HCT116 (cell line): Measurements from ENCODE around the gene GPR31. TPM values are rescaled to one million over a fixed set of nuclear protein-coding genes. Genes with fewer than 3 reads are reported as not detected.
"Not testable (repeated sequence)": the region's sequence is repeated elsewhere in the genome, so short reads cannot be mapped to it uniquely, and the experiment has no call there.

ENCODE experiments used
- ATAC-seq: fragments of 200-7000 bp; cut with Tn5 transposase; 2 replicates; pipeline ENCODE4 v1.9.1; 2020; ENCODE audit warnings: mild to moderate bottlenecking, moderate library complexity
- BruUV-seq: library from RNA; stranded (reverse); fragments of 400-500 nt; replicated peaks from 2 replicates; lab custom pipeline; 2021; lab: Mats Ljungman, UMichigan
- CTCF ChIA-PET: fragments of 300-600 bp; sonication (Branson Sonifier 250); formaldehyde crosslinking; loops from one replicate; lab custom pipeline; 2021; ENCODE audit warnings: antibody characterized with exemption; lab: Charles Lee
- POLR2A ChIA-PET: fragments of 300-600, 350-600 bp; sonication (Branson Sonifier 250); formaldehyde crosslinking; loops from one replicate; lab custom pipeline; 2021; ENCODE audit warnings: antibody characterized with exemption; lab: Charles Lee
- RAD21 ChIA-PET, 2 experiments: fragments of 300-600 bp; sonication (Branson Sonifier 250); formaldehyde crosslinking; loops; one replicate each; lab custom pipeline; 2023; ENCODE audit warnings: low total read pairs in 2 of 2; ENCODE audit not compliant: uncharacterized antibody in 2 of 2, unreplicated experiment in 2 of 2, low non-redundant PET in 1 of 2; lab: Charles Lee
- DNase-seq: peaks from one replicate; pipeline ENCODE4 v3.0.0-alpha.2; 2010; ENCODE audit warnings: low read depth, low spot score
- H2AFZ ChIP-seq: fragments of 200-600 bp; shearing (Covaris generic), sonication (generic); 2 replicates; pipeline ENCODE4 v1.6.1; 2017; ENCODE audit warnings: low read depth, mixed run types, mixed read lengths, antibody characterized with exemption, low read length; ENCODE audit not compliant: poor library complexity, severe bottlenecking
- H3K27ac ChIP-seq: 2 replicates; pipeline ENCODE4 v1.5.1; 2012; ENCODE audit warnings: low read depth, low read length
- H3K27me3 ChIP-seq: fragments of 200-600 bp; sonication (generic); 2 replicates; pipeline ENCODE4 v1.6.1; 2016; ENCODE audit warnings: mixed run types, low read length, mixed read lengths; ENCODE audit not compliant: insufficient read depth
- H3K36me3 ChIP-seq, 2 experiments: fragments of 200-500 bp in 1 of 2; fragments of 200-600 bp in 1 of 2; sonication (Bioruptor generic) in 1 of 2; sonication (generic) in 1 of 2; 2 replicates each; pipeline versions ENCODE4 v1.5.1 to v1.6.1; 2014 to 2016; ENCODE audit warnings: low read length in 2 of 2, inconsistent platforms in 1 of 2, mixed read lengths in 1 of 2, mixed run types in 1 of 2; ENCODE audit not compliant: insufficient read depth in 2 of 2, control insufficient read depth in 1 of 2
- H3K4me1 ChIP-seq, 2 experiments: fragments of 200-600 bp in 1 of 2; sonication (generic) in 1 of 2; 2 replicates each; pipeline versions ENCODE4 v1.5.1 to v1.6.1; 2012 to 2017; ENCODE audit warnings: low read length in 2 of 2, inconsistent platforms in 1 of 2, mild to moderate bottlenecking in 1 of 2, mixed read lengths in 1 of 2, mixed run types in 1 of 2, moderate library complexity in 1 of 2; ENCODE audit not compliant: insufficient read depth in 2 of 2, control insufficient read depth in 1 of 2
- H3K4me2 ChIP-seq: fragments of 200-600 bp; sonication (generic); 2 replicates; pipeline ENCODE4 v1.6.1; 2017; ENCODE audit warnings: mixed run types, low read length, mixed read lengths
- H3K4me3 ChIP-seq, 2 experiments: fragments of 200-600 bp in 1 of 2; sonication (generic) in 1 of 2; replicated peaks in 1 of 2; 2 replicates each; pipeline ENCODE4 v1.5.1; 2011 to 2016; ENCODE audit warnings: low read length in 2 of 2, control low read depth in 1 of 2, low read depth in 1 of 2, mild to moderate bottlenecking in 1 of 2, mixed read lengths in 1 of 2, mixed run types in 1 of 2
- H3K79me2 ChIP-seq: fragments of 200-600 bp; sonication (generic); 2 replicates; pipeline ENCODE4 v1.6.1; 2017; ENCODE audit warnings: mild to moderate bottlenecking, mixed run types, low read length, moderate library complexity, mixed read lengths; ENCODE audit not compliant: insufficient read depth
- H3K9ac ChIP-seq: fragments of 200-600 bp; sonication (generic); 2 replicates; pipeline ENCODE4 v1.6.1; 2016; ENCODE audit warnings: low read length, mixed read lengths
- H3K9me2 ChIP-seq: fragments of 200-600 bp; sonication (generic), shearing (Covaris generic); 2 replicates; pipeline ENCODE4 v1.6.1; 2017; ENCODE audit warnings: mixed run types, mild to moderate bottlenecking, moderate library complexity; ENCODE audit not compliant: insufficient read depth
- H3K9me3 ChIP-seq, 2 experiments: fragments of 200-500 bp in 1 of 2; fragments of 200-600 bp in 1 of 2; sonication (Bioruptor generic) in 1 of 2; sonication (generic) in 1 of 2; 2 replicates each; pipeline ENCODE4 v1.6.1; 2014 to 2017; ENCODE audit warnings: low read length in 2 of 2, mixed read lengths in 2 of 2, inconsistent platforms in 1 of 2, low read depth in 1 of 2, mild to moderate bottlenecking in 1 of 2, mixed run types in 1 of 2, moderate library complexity in 1 of 2; ENCODE audit not compliant: control insufficient read depth in 1 of 2, insufficient read depth in 1 of 2
- H4K20me1 ChIP-seq: fragments of 200-600 bp; sonication (generic), shearing (Covaris generic); 2 replicates; pipeline ENCODE4 v1.6.1; 2017; ENCODE audit warnings: mixed run types, mild to moderate bottlenecking, moderate library complexity; ENCODE audit not compliant: insufficient read depth
- CTCF ChIP-seq, 3 experiments: fragments of 200-600 bp in 1 of 3; sonication (generic) in 1 of 3; IDR thresholded peaks in 2 of 3; conservative IDR thresholded peaks in 1 of 3; 2 replicates each; pipeline ENCODE4 v1.5.1; 2012 to 2017; ENCODE audit warnings: low read depth in 2 of 3, low read length in 2 of 3, antibody characterized with exemption in 1 of 3, borderline replicate concordance in 1 of 3, control low read depth in 1 of 3, mild to moderate bottlenecking in 1 of 3, mixed read lengths in 1 of 3, mixed run types in 1 of 3, moderate library complexity in 1 of 3; ENCODE audit not compliant: insufficient read depth in 1 of 3
- intact Hi-C: fragments of 100-400 bp; cut with micrococcal nuclease; formaldehyde crosslinking; loops from 2 replicates; pipeline ENCODE4 v1.10.0; 2022
- total RNA-seq: library from RNA; stranded (reverse); gene quantifications from one replicate; pipeline ENCODE4 v1.2.1, GENCODE V29; 2021; ENCODE audit not compliant: unreplicated experiment

GPR31 gene
- total RNA-seq, 1 experiment from 2014 or later: not detected

- peak; percentile 93 for ATAC-seq
- H3K9me2 ChIP-seq, POLR2A ChIA-PET, H3K27me3 ChIP-seq, H3K27ac ChIP-seq, H3K9ac ChIP-seq, DNase-seq, CTCF ChIA-PET, RAD21 ChIA-PET, BruUV-seq, H3K4me3 ChIP-seq, H3K79me2 ChIP-seq, H3K4me2 ChIP-seq, H3K36me3 ChIP-seq, H4K20me1 ChIP-seq, H3K4me1 ChIP-seq, H2AFZ ChIP-seq, H3K9me3 ChIP-seq: not testable (repeated sequence)
- TF ChIP-seq CTCF (IDR thresholded peaks at IDR 0.05 in 2 of 3, conservative IDR thresholded peaks at IDR 0.05 in 1 of 3; ENCODE audit: borderline replicate concordance in 1 of 3, insufficient read depth in 1 of 3, low read depth in 2 of 3, low read length in 2 of 3): peak in 1 of 3 experiments; percentile 21; a peak in 1 of 6 replicates
- intact Hi-C loops: loop anchor here (10.0 kb wide), 1 partner anchor 102 kb away; no protein-coding TSS in a partner anchor
These were observed 25.1 kb upstream of the GPR31 start for GRCh38 chr6:167182913-167183314.

- intact Hi-C loops: loop anchor here (10.0 kb wide), 1 partner anchor 103 kb away; no protein-coding TSS in a partner anchor
These were observed 23.6 kb upstream of the GPR31 start for GRCh38 chr6:167181351-167181750.

GRCh38 chr6:167180086-167180485 is 22.3 kb upstream of the GPR31 start:
- H3K36me3 ChIP-seq, H3K4me2 ChIP-seq, POLR2A ChIA-PET, H3K27me3 ChIP-seq, H2AFZ ChIP-seq, H3K4me1 ChIP-seq, BruUV-seq, CTCF ChIA-PET, H3K9ac ChIP-seq, H3K27ac ChIP-seq, H3K79me2 ChIP-seq, RAD21 ChIA-PET, ATAC-seq, DNase-seq, H3K9me3 ChIP-seq, H4K20me1 ChIP-seq, H3K9me2 ChIP-seq, H3K4me3 ChIP-seq: not testable (repeated sequence)
- intact Hi-C loops: loop anchor here (10.0 kb wide), 1 partner anchor 105 kb away; no protein-coding TSS in a partner anchor

More at GRCh38 chr6:167181351-167181750, 23.6 kb upstream of the GPR31 start:
- ATAC-seq, H3K27ac ChIP-seq, H3K4me3 ChIP-seq, CTCF ChIA-PET, H3K9me2 ChIP-seq, DNase-seq, H2AFZ ChIP-seq, POLR2A ChIA-PET, H3K27me3 ChIP-seq, H3K79me2 ChIP-seq, H3K36me3 ChIP-seq, H3K4me2 ChIP-seq, H3K9me3 ChIP-seq, H3K9ac ChIP-seq, H3K4me1 ChIP-seq, H4K20me1 ChIP-seq, BruUV-seq, RAD21 ChIA-PET: not testable (repeated sequence)

- H3K4me1 ChIP-seq, POLR2A ChIA-PET: not testable (repeated sequence)
These were observed 21.3 kb upstream of the GPR31 start for GRCh38 chr6:167178896-167179655.

More at GRCh38 chr6:167178896-167179655, 21.3 kb upstream of the GPR31 start:
- H3K27ac ChIP-seq, BruUV-seq, intact Hi-C loops, H4K20me1 ChIP-seq, H3K4me2 ChIP-seq, H3K9me2 ChIP-seq, ATAC-seq, CTCF ChIA-PET, H3K9ac ChIP-seq, RAD21 ChIA-PET, H3K4me3 ChIP-seq, H3K36me3 ChIP-seq, H3K27me3 ChIP-seq, DNase-seq, H2AFZ ChIP-seq, H3K9me3 ChIP-seq, H3K79me2 ChIP-seq: not testable (repeated sequence)
